Endodermal cell (in vitro differentiated cells): Measurements from ENCODE around the gene CCDC30. TPM values are rescaled to one million over a fixed set of nuclear protein-coding genes. Genes with fewer than 3 reads are reported as not detected.

ENCODE experiments used
- DNase-seq: peaks from one replicate; pipeline ENCODE4 v3.0.0-alpha.2; 2017
- H3K27ac ChIP-seq: 2 replicates; pipeline ENCODE4 v1.5.1; 2013; ENCODE audit warnings: mild to moderate bottlenecking, low read depth, low read length, moderate library complexity
- H3K27me3 ChIP-seq: 2 replicates; pipeline ENCODE4 v1.6.1; 2013; ENCODE audit warnings: mild to moderate bottlenecking, low read length, moderate library complexity; ENCODE audit not compliant: insufficient read depth, control insufficient read depth, poor library complexity, severe bottlenecking
- H3K36me3 ChIP-seq: 2 replicates; pipeline ENCODE4 v1.7.0; 2013; ENCODE audit warnings: mild to moderate bottlenecking, low read length, moderate library complexity; ENCODE audit not compliant: control insufficient read depth, insufficient read depth
- H3K4me1 ChIP-seq: one replicate; pipeline ENCODE4 v1.7.0; 2013; ENCODE audit warnings: low read length; ENCODE audit not compliant: control insufficient read depth, insufficient read depth
- H3K4me3 ChIP-seq: 2 replicates; pipeline ENCODE4 v1.5.1; 2013; ENCODE audit warnings: mild to moderate bottlenecking, low read length, moderate library complexity
- H3K9ac ChIP-seq: 2 replicates; pipeline ENCODE4 v1.6.1; 2013; ENCODE audit warnings: mild to moderate bottlenecking, low read length, moderate library complexity; ENCODE audit not compliant: poor library complexity, severe bottlenecking; ENCODE audit errors: extremely low read depth
- H3K9me3 ChIP-seq: 2 replicates; pipeline ENCODE4 v1.6.1; 2013; ENCODE audit warnings: mild to moderate bottlenecking, low read length, moderate library complexity; ENCODE audit not compliant: control insufficient read depth
- H3K27ac Mint-ChIP-seq: 2 replicates; pipeline ENCODE4 v1.8.0; 2020; ENCODE audit warnings: mixed read lengths
- H3K27me3 Mint-ChIP-seq: 2 replicates; pipeline ENCODE4 v1.8.0; 2021; ENCODE audit warnings: mild to moderate bottlenecking, mixed read lengths; ENCODE audit not compliant: insufficient read depth
- H3K36me3 Mint-ChIP-seq: 2 replicates; pipeline ENCODE4 v1.8.0; 2020; ENCODE audit warnings: low read depth, mixed read lengths
- H3K4me1 Mint-ChIP-seq: 2 replicates; pipeline ENCODE4 v1.8.0; 2020; ENCODE audit warnings: mixed read lengths
- H3K4me3 Mint-ChIP-seq: 2 replicates; pipeline ENCODE4 v1.8.0; 2020; ENCODE audit warnings: mild to moderate bottlenecking, moderate library complexity, mixed read lengths
- H3K9me3 Mint-ChIP-seq: 2 replicates; pipeline ENCODE4 v1.8.0; 2020; ENCODE audit warnings: mild to moderate bottlenecking, mixed read lengths
- CTCF ChIP-seq: fragments of 200-600 bp; sonication (generic); conservative IDR thresholded peaks from 2 replicates; pipeline ENCODE4 v1.5.0; 2021; ENCODE audit warnings: antibody characterized with exemption, mild to moderate bottlenecking
- WGBS, 2 experiments: methylation state at CpG; one replicate each; pipeline versions ENCODE4 v1.1.5 to v1.1.7; 2013; ENCODE audit warnings: missing lambda C conversion rate in 2 of 2, mixed read lengths in 1 of 2; ENCODE audit not compliant: insufficient coverage in 1 of 2, insufficient read length in 1 of 2; 5-methylcytosine and 5-hydroxymethylcytosine counted together
- total RNA-seq, 2 donors: library from RNA; stranded (reverse); fragmentation: NEBNext Ultra II Directional in 1 of 2; extraction: Animal tissue kit (Norgen Biotek cat#: 25700) in 1 of 2; gene quantifications; 2 replicates in 1 of 2; 3 replicates in 1 of 2; pipeline ENCODE4 v1.2.1, GENCODE V29; 2021

Gene CCDC30
- total RNA-seq, 2 donors from 2014 or later: 4.8 to 6.4 TPM

GRCh38 chr1:42418516-42418915, 44.6 kb upstream of the CCDC30 start:
- Mint-ChIP-seq H3K27ac (no peak overlapping the region), H3K4me3 (no peak overlapping the region)

GRCh38 chr1:42419126-42419821, 43.8 kb upstream of the CCDC30 start:
- no peak overlapping the region for H3K27ac Mint-ChIP-seq
- 91 to 93% methylated on average over 3 to 5 of the region's 5 CpGs for WGBS, 2 experiments
- H3K36me3 Mint-ChIP-seq: no peaks in the 10 kb centered on the region
- H3K9me3 Mint-ChIP-seq: no peaks in the 10 kb centered on the region
- no peaks in the 10 kb centered on the region for H3K9me3 ChIP-seq
- H3K27ac ChIP-seq: no peak overlapping the region
- H3K27me3 Mint-ChIP-seq: no peaks in the 10 kb centered on the region
- no peak for DNase-seq
- no peak overlapping the region for H3K4me3 Mint-ChIP-seq
- TF ChIP-seq CTCF: no peak
- H3K4me1 Mint-ChIP-seq: peaks cover 14% of the 10 kb centered on the region
- no peak overlapping the region for H3K4me3 ChIP-seq
- H3K27me3 ChIP-seq: no peaks in the 10 kb centered on the region
- H3K9ac ChIP-seq: no peak overlapping the region
- no peaks in the 10 kb centered on the region for H3K4me1 ChIP-seq
- H3K36me3 ChIP-seq: no peaks in the 10 kb centered on the region

More at GRCh38 chr1:42418516-42418915, 44.6 kb upstream of the CCDC30 start:
- Histone ChIP-seq H3K27me3 (no peaks in the 10 kb centered on the region), H3K9ac (no peak overlapping the region), H3K9me3 (no peaks in the 10 kb centered on the region), H3K4me3 (no peak overlapping the region), H3K4me1 (no peaks in the 10 kb centered on the region), H3K27ac (no peak overlapping the region), H3K36me3 (no peaks in the 10 kb centered on the region)
- Mint-ChIP-seq H3K4me1 (peaks cover 14% of the 10 kb centered on the region), H3K9me3 (no peaks in the 10 kb centered on the region), H3K27me3 (no peaks in the 10 kb centered on the region), H3K36me3 (no peaks in the 10 kb centered on the region)
- no peak for TF ChIP-seq CTCF
- no peak for DNase-seq
- 70 to 100% methylated on average over 1 of the region's 1 CpG for WGBS, 2 experiments

- no peaks in the 10 kb centered on the region for H3K27me3 ChIP-seq
- no peak for DNase-seq
- no peak overlapping the region for H3K4me3 Mint-ChIP-seq
- H3K9me3 ChIP-seq: no peaks in the 10 kb centered on the region
- H3K4me1 ChIP-seq: no peaks in the 10 kb centered on the region
- H3K4me3 ChIP-seq: no peak overlapping the region
- H3K27ac ChIP-seq: no peak overlapping the region
- peaks cover 14% of the 10 kb centered on the region for H3K4me1 Mint-ChIP-seq
- no peak for TF ChIP-seq CTCF
- H3K9ac ChIP-seq: no peak overlapping the region
- H3K36me3 Mint-ChIP-seq: no peaks in the 10 kb centered on the region
- no peak overlapping the region for H3K27ac Mint-ChIP-seq
- WGBS, 2 experiments: 92 to 93% methylated on average over 2 to 7 of the region's 7 CpGs
- no peaks in the 10 kb centered on the region for H3K27me3 Mint-ChIP-seq
- H3K9me3 Mint-ChIP-seq: no peaks in the 10 kb centered on the region
- no peaks in the 10 kb centered on the region for H3K36me3 ChIP-seq
Observed at GRCh38 chr1:42420121-42420520, 43.0 kb upstream of the CCDC30 start.
